ENCODE measurements around the gene GPC6.

Gene GPC6

GRCh38 chr13:94359875-94360274, 1133.3 kb downstream of the GPC6 start:
- no peak overlapping the region for H3K4me3 ChIP-seq (ENCODE audit: low read depth, low read length)
- no peak for TF ChIP-seq MAX (IDR thresholded peaks at IDR 0.05; ENCODE audit: low read depth, low read length)
- TF ChIP-seq CTCF (IDR thresholded peaks at IDR 0.05; ENCODE audit: low read depth, low read length), result no peak
- no peak for TF ChIP-seq MYC (IDR thresholded peaks at IDR 0.05; ENCODE audit: low read depth, low read length)
- no peak for TF ChIP-seq POLR2A (IDR thresholded peaks at IDR 0.05; ENCODE audit: extremely low read depth, insufficient read length)
- DNase-seq (ENCODE audit: low read depth), result no peak

GRCh38 chr13:94362411-94362909, 1135.9 kb downstream of the GPC6 start:
- no peak overlapping the region for H3K4me3 ChIP-seq (ENCODE audit: low read depth, low read length)
- peak; percentile 83 for DNase-seq (ENCODE audit: low read depth)
- TF ChIP-seq POLR2A (IDR thresholded peaks at IDR 0.05; ENCODE audit: extremely low read depth, insufficient read length) (no peak), CTCF (IDR thresholded peaks at IDR 0.05; ENCODE audit: low read depth, low read length) (peak; percentile 65)

GRCh38 chr13:94366677-94367076, 1140.1 kb downstream of the GPC6 start:
- no peak for DNase-seq (ENCODE audit: low read depth)
- no peak for TF ChIP-seq CTCF (IDR thresholded peaks at IDR 0.05; ENCODE audit: low read depth, low read length)
- TF ChIP-seq MAX (IDR thresholded peaks at IDR 0.05; ENCODE audit: low read depth, low read length), result no peak
- no peak for TF ChIP-seq POLR2A (IDR thresholded peaks at IDR 0.05; ENCODE audit: extremely low read depth, insufficient read length)
- no peak for TF ChIP-seq MYC (IDR thresholded peaks at IDR 0.05; ENCODE audit: low read depth, low read length)
- no peak overlapping the region for H3K4me3 ChIP-seq (ENCODE audit: low read depth, low read length)

GRCh38 chr13:94369972-94370436, 1143.4 kb downstream of the GPC6 start:
- H3K4me3 ChIP-seq (ENCODE audit: low read depth, low read length), result no peak overlapping the region
- TF ChIP-seq MYC (IDR thresholded peaks at IDR 0.05; ENCODE audit: low read depth, low read length) (no peak), MAX (IDR thresholded peaks at IDR 0.05; ENCODE audit: low read depth, low read length) (no peak), POLR2A (IDR thresholded peaks at IDR 0.05; ENCODE audit: extremely low read depth, insufficient read length) (no peak), CTCF (IDR thresholded peaks at IDR 0.05; ENCODE audit: low read depth, low read length) (no peak)
- DNase-seq (ENCODE audit: low read depth), result no peak

GRCh38 chr13:94371855-94372254, 1145.2 kb downstream of the GPC6 start:
- TF ChIP-seq MAX (IDR thresholded peaks at IDR 0.05; ENCODE audit: low read depth, low read length) (no peak), CTCF (IDR thresholded peaks at IDR 0.05; ENCODE audit: low read depth, low read length) (no peak)
- DNase-seq (ENCODE audit: low read depth), result no peak
- no peak overlapping the region for H3K4me3 ChIP-seq (ENCODE audit: low read depth, low read length)

GRCh38 chr13:94382517-94382916, 1155.9 kb downstream of the GPC6 start:
- TF ChIP-seq MYC (IDR thresholded peaks at IDR 0.05; ENCODE audit: low read depth, low read length) (no peak), MAX (IDR thresholded peaks at IDR 0.05; ENCODE audit: low read depth, low read length) (no peak)
- no peak overlapping the region for H3K4me3 ChIP-seq (ENCODE audit: low read depth, low read length)
- no peak for DNase-seq (ENCODE audit: low read depth)

Measured in NB4 (cell line).